HEK293 (cell line): ENCODE data around the gene GRP.
A peak's percentile ranks its signal among the peaks of the same experiment; 100 is the strongest.

Experiments used
- CTCF ChIA-PET: fragments of 350-600 bp; formaldehyde crosslinking; extraction: SDS; loops from one replicate; lab custom pipeline; 2021; ENCODE audit warnings: antibody characterized with exemption; lab: Yijun Ruan, JAX
- POLR2A ChIA-PET: fragments of 300-600 bp; formaldehyde crosslinking; extraction: SDS; loops from one replicate; lab custom pipeline; 2020; ENCODE audit warnings: antibody characterized with exemption, inconsistent platforms; lab: Yijun Ruan, JAX
- H3K27ac ChIP-seq: fragments of 200-500 bp; sonication (Bioruptor generic); 2 replicates; pipeline ENCODE4 v1.5.1; 2014; ENCODE audit warnings: low read depth, low read length, control low read depth, inconsistent platforms; ENCODE audit errors: extremely low read depth
- H3K36me3 ChIP-seq, 2 experiments: fragments of 200-500 bp in 1 of 2; sonication (Bioruptor generic) in 1 of 2; 1 replicate in 1 of 2; 2 replicates in 1 of 2; pipeline ENCODE4 v1.5.1; 2014 to 2017; ENCODE audit warnings: inconsistent platforms in 2 of 2, low read length in 2 of 2; ENCODE audit not compliant: control insufficient read depth in 2 of 2, insufficient read depth in 1 of 2
- H3K4me1 ChIP-seq: fragments of 200-500 bp; sonication (Bioruptor generic); 2 replicates; pipeline ENCODE4 v1.5.1; 2014; ENCODE audit warnings: mild to moderate bottlenecking, low read length, inconsistent platforms; ENCODE audit not compliant: control insufficient read depth, insufficient read depth
- H3K4me3 ChIP-seq: 2 replicates; pipeline ENCODE4 v1.5.1; 2011; ENCODE audit warnings: low read depth, mild to moderate bottlenecking, control low read depth, low read length, moderate library complexity
- H3K9me3 ChIP-seq: fragments of 200-500 bp; sonication (Bioruptor generic); 2 replicates; pipeline ENCODE4 v1.5.1; 2014; ENCODE audit warnings: low read depth, low read length, inconsistent platforms; ENCODE audit not compliant: control insufficient read depth, insufficient read depth
- GLI2 ChIP-seq: fragments of 450-650 bp; formaldehyde crosslinking; IDR thresholded peaks from 2 replicates; pipeline ENCODE4; 2017; ENCODE audit warnings: missing biosample characterization, missing genetic modification characterization, low read depth, borderline replicate concordance
- GLIS2 ChIP-seq: fragments of 450-650 bp; formaldehyde crosslinking; IDR thresholded peaks from 2 replicates; pipeline ENCODE4 v1.5.1; 2016; ENCODE audit warnings: missing biosample characterization, missing genetic modification characterization
- HOXD13 ChIP-seq: sonication (generic); formaldehyde crosslinking; IDR thresholded peaks from 2 replicates; pipeline ENCODE4 v1.8.0; 2022; ENCODE audit warnings: missing genetic modification reagents, borderline replicate concordance
- SETDB1 ChIP-seq: IDR thresholded peaks from one replicate; pipeline ENCODE4 v1.6.1; 2017; ENCODE audit warnings: mild to moderate bottlenecking, low read length, moderate library complexity, mixed read lengths; ENCODE audit not compliant: insufficient read length
- WT1 ChIP-seq: fragments of 450-650 bp; formaldehyde crosslinking; IDR thresholded peaks from 2 replicates; pipeline ENCODE4 v1.5.1; 2016; ENCODE audit warnings: missing biosample characterization, missing genetic modification characterization
- ZBTB20 ChIP-seq: fragments of 450-650 bp; formaldehyde crosslinking; IDR thresholded peaks from 2 replicates; pipeline ENCODE4 v1.5.1; 2016; ENCODE audit warnings: missing biosample characterization, missing genetic modification characterization
- ZFP69B ChIP-seq: fragments of 450-650 bp; formaldehyde crosslinking; IDR thresholded peaks from 2 replicates; pipeline ENCODE4 v1.5.1; 2016; ENCODE audit warnings: missing biosample characterization, missing genetic modification characterization
- ZNF10 ChIP-seq: fragments of 450-650 bp; formaldehyde crosslinking; IDR thresholded peaks from 2 replicates; pipeline ENCODE4 v1.5.1; 2017; ENCODE audit warnings: missing biosample characterization, missing genetic modification characterization
- ZNF146 ChIP-seq: fragments of 450-650 bp; formaldehyde crosslinking; IDR thresholded peaks from 2 replicates; pipeline ENCODE4 v1.5.1; 2016; ENCODE audit warnings: missing biosample characterization, missing genetic modification characterization
- ZNF2 ChIP-seq: fragments of 450-650 bp; formaldehyde crosslinking; IDR thresholded peaks from 2 replicates; pipeline ENCODE4 v1.5.1; 2016; ENCODE audit warnings: missing biosample characterization, missing genetic modification characterization
- ZNF23 ChIP-seq: fragments of 450-650 bp; formaldehyde crosslinking; IDR thresholded peaks from 2 replicates; pipeline ENCODE4 v1.5.1; 2016; ENCODE audit warnings: missing biosample characterization, missing genetic modification characterization, borderline replicate concordance
- ZNF292 ChIP-seq: fragments of 450-650 bp; formaldehyde crosslinking; IDR thresholded peaks from 2 replicates; pipeline ENCODE4 v1.5.1; 2016; ENCODE audit warnings: low read depth, missing biosample characterization, missing genetic modification characterization, borderline replicate concordance
- ZNF335 ChIP-seq: fragments of 450-650 bp; formaldehyde crosslinking; conservative IDR thresholded peaks from 2 replicates; pipeline ENCODE4 v1.5.1; 2016; ENCODE audit warnings: missing biosample characterization, missing genetic modification characterization
- ZNF350 ChIP-seq: fragments of 450-650 bp; formaldehyde crosslinking; IDR thresholded peaks from 2 replicates; pipeline ENCODE4 v1.5.0; 2017; ENCODE audit warnings: missing biosample characterization, mild to moderate bottlenecking, missing genetic modification characterization
- ZNF37A ChIP-seq: fragments of 450-650 bp; IDR thresholded peaks from 2 replicates; pipeline ENCODE4 v1.5.1; 2018; ENCODE audit warnings: missing biosample characterization, missing genetic modification characterization
- ZNF449 ChIP-seq: fragments of 450-650 bp; formaldehyde crosslinking; IDR thresholded peaks from 2 replicates; pipeline ENCODE4 v1.5.1; 2017; ENCODE audit warnings: missing biosample characterization, mild to moderate bottlenecking, missing genetic modification characterization, moderate library complexity
- ZNF529 ChIP-seq: fragments of 450-650 bp; formaldehyde crosslinking; IDR thresholded peaks from 2 replicates; pipeline ENCODE4 v1.5.1; 2017; ENCODE audit warnings: missing genetic modification characterization, missing biosample characterization; ENCODE audit not compliant: insufficient replicate concordance
- ZNF530 ChIP-seq: fragments of 450-650 bp; formaldehyde crosslinking; IDR thresholded peaks from 2 replicates; pipeline ENCODE4 v1.5.1; 2016; ENCODE audit warnings: low read depth, missing biosample characterization, missing genetic modification characterization
- ZNF544 ChIP-seq: fragments of 450-650 bp; formaldehyde crosslinking; IDR thresholded peaks from 2 replicates; pipeline ENCODE4 v1.5.0; 2017; ENCODE audit warnings: missing biosample characterization, missing genetic modification characterization
- ZNF580 ChIP-seq: fragments of 450-650 bp; formaldehyde crosslinking; IDR thresholded peaks from 2 replicates; pipeline ENCODE4 v1.5.1; 2016; ENCODE audit warnings: missing biosample characterization, missing genetic modification characterization
- ZNF596 ChIP-seq: fragments of 450-650 bp; IDR thresholded peaks from 2 replicates; pipeline ENCODE4 v1.5.0; 2018; ENCODE audit warnings: missing biosample characterization, mild to moderate bottlenecking, missing genetic modification characterization, moderate library complexity
- ZNF626 ChIP-seq: fragments of 450-650 bp; sonication (Bioruptor Pico); formaldehyde crosslinking; IDR thresholded peaks from 2 replicates; pipeline ENCODE4 v1.5.1; 2018; ENCODE audit warnings: missing biosample characterization, missing genetic modification characterization, inconsistent platforms
- ZSCAN4 ChIP-seq: fragments of 450-650 bp; formaldehyde crosslinking; IDR thresholded peaks from 2 replicates; pipeline ENCODE4 v1.5.1; 2017; ENCODE audit warnings: missing biosample characterization, missing genetic modification characterization
- TF ChIP-seq, protein P1 (sequence below): fragments of 450-650 bp; formaldehyde crosslinking; IDR thresholded peaks from 2 replicates; pipeline ENCODE4 v1.5.1; 2016; ENCODE audit warnings: missing biosample characterization, missing genetic modification characterization
- TF ChIP-seq, protein P2 (sequence below): fragments of 450-650 bp; IDR thresholded peaks from 2 replicates; pipeline ENCODE4 v1.5.1; 2018; ENCODE audit warnings: missing biosample characterization, mild to moderate bottlenecking, missing genetic modification characterization

Gene GRP

GRCh38 chr18:59210299-59210698 is 9.7 kb upstream of the GRP start:
- Histone ChIP-seq H3K27ac (no peak overlapping the region), H3K4me3 (no peak overlapping the region), H3K36me3 (no peaks in the 10 kb centered on the region), H3K9me3 (no peaks in the 10 kb centered on the region), H3K4me1 (peaks cover 3% of the 10 kb centered on the region; the same call in 1 of the 2 replicates)
- POLR2A ChIA-PET: no interaction called here
- TF ChIP-seq ZBTB20 (tag by site-specific recombination): no peak
- TF ChIP-seq ZNF530 (tag by site-specific recombination): no peak
- no peak for TF ChIP-seq ZNF23 (tag by site-specific recombination)
- TF ChIP-seq GLIS2 (tag by site-specific recombination): no peak
- no peak for TF ChIP-seq ZNF626 (tag by site-specific recombination)
- TF ChIP-seq ZNF449: no peak
- TF ChIP-seq ZFP69B (tag by site-specific recombination): no peak
- TF ChIP-seq HOXD13 (CRISPR knock-in tag): no peak
- no peak for TF ChIP-seq ZNF37A (tag by site-specific recombination)
- CTCF ChIA-PET: no interaction called here

GRCh38 chr18:59211629-59212028 is 8.3 kb upstream of the GRP start:
- POLR2A ChIA-PET: no interaction called here

DNA sequence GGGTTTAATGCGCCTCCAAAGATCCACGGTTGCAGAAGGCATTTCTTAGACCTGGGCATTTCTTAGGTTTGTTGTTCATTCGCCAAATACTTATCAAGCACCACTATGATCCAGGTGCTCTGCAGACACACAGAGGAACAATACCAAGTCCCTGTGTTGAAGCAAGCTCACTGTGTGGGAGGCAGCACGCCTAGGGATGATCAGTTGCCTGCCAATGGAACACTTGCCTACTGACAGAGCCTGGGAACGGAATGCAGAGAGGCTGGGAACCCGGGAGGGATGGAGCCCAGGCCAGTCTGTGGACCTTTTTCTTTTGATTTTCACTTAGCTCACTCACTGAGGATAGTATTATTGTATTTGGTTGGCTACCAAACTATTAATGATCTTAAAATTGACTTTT is 1.9 kb upstream of the GRP start:
- Histone ChIP-seq H3K36me3 (no peaks in the 10 kb centered on the region), H3K9me3 (no peaks in the 10 kb centered on the region), H3K4me3 (no peak overlapping the region), H3K27ac (no peak overlapping the region), H3K4me1 (peaks cover 2% of the 10 kb centered on the region; the same call in 1 of the 2 replicates)
- ChIA-PET POLR2A (interaction anchor here (0.7 kb wide), 1 partner anchor 129 kb away, joined by 5 read pairs; no protein-coding TSS in a partner anchor), CTCF (interaction anchor here (0.6 to 1.1 kb wide), 2 partner anchors 16 to 79 kb away, joined by 3 to 4 read pairs; no protein-coding TSS in a partner anchor)
- TF ChIP-seq GLI2 (tag by site-specific recombination) (no peak), ZNF544 (no peak), ZNF292 (tag by site-specific recombination) (no peak), ZNF146 (tag by site-specific recombination) (no peak), ZFP69B (tag by site-specific recombination) (no peak), ZSCAN4 (tag by site-specific recombination) (no peak), WT1 (tag by site-specific recombination) (no peak), ZNF335 (tag by site-specific recombination) (no peak), ZNF529 (tag by site-specific recombination) (no peak), ZNF23 (tag by site-specific recombination) (no peak)
- TF ChIP-seq, protein P1, sequence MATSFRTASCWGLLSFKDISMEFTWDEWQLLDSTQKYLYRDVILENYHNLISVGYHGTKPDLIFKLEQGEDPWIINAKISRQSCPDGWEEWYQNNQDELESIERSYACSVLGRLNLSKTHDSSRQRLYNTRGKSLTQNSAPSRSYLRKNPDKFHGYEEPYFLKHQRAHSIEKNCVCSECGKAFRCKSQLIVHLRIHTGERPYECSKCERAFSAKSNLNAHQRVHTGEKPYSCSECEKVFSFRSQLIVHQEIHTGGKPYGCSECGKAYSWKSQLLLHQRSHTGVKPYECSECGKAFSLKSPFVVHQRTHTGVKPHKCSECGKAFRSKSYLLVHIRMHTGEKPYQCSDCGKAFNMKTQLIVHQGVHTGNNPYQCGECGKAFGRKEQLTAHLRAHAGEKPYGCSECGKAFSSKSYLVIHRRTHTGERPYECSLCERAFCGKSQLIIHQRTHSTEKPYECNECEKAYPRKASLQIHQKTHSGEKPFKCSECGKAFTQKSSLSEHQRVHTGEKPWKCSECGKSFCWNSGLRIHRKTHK (tag by site-specific recombination): no peak
- TF ChIP-seq, protein P2, sequence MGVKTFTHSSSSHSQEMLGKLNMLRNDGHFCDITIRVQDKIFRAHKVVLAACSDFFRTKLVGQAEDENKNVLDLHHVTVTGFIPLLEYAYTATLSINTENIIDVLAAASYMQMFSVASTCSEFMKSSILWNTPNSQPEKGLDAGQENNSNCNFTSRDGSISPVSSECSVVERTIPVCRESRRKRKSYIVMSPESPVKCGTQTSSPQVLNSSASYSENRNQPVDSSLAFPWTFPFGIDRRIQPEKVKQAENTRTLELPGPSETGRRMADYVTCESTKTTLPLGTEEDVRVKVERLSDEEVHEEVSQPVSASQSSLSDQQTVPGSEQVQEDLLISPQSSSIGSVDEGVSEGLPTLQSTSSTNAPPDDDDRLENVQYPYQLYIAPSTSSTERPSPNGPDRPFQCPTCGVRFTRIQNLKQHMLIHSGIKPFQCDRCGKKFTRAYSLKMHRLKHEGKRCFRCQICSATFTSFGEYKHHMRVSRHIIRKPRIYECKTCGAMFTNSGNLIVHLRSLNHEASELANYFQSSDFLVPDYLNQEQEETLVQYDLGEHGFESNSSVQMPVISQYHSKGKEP (tag by site-specific recombination): no peak

More at GRCh38 chr18:59211629-59212028, 8.3 kb upstream of the GRP start:
- H3K4me1 ChIP-seq: peaks cover 3% of the 10 kb centered on the region; the same call in 1 of the 2 replicates
- CTCF ChIA-PET: no interaction called here
- no peak overlapping the region for H3K27ac ChIP-seq
- peak; percentile 87 for TF ChIP-seq ZNF10 (tag by site-specific recombination)
- no peak for TF ChIP-seq ZNF580 (tag by site-specific recombination)
- TF ChIP-seq, protein P2 (tag by site-specific recombination): no peak
- TF ChIP-seq ZNF350 (tag by site-specific recombination): no peak
- 0 out of 2 replicates have a peak, but pooled peaks have one; percentile 26 for TF ChIP-seq ZNF596 (tag by site-specific recombination)
- TF ChIP-seq ZNF2 (tag by site-specific recombination): no peak
- TF ChIP-seq SETDB1: no peak
- H3K9me3 ChIP-seq: no peaks in the 10 kb centered on the region
- no peaks in the 10 kb centered on the region for H3K36me3 ChIP-seq
- no peak overlapping the region for H3K4me3 ChIP-seq
